Sigmoid colon (tissue), 7 donors: ENCODE measurements around the gene VGLL3. TPM values are rescaled to one million over a fixed set of nuclear protein-coding genes. Genes with fewer than 3 reads are reported as not detected.

Experiments used
- DNase-seq: peaks from one replicate; pipeline ENCODE4 v3.0.0-alpha.2; 2019
- H3K27ac ChIP-seq, 4 donors: fragments of 200-600 bp; sonication (generic); one replicate each; pipeline ENCODE4 v1.5.1; 2016 to 2019; ENCODE audit warnings: mild to moderate bottlenecking in 1 of 4
- H3K27me3 ChIP-seq, 3 donors: fragments of 200-600 bp; sonication (generic); one replicate each; pipeline ENCODE4 v1.5.1; 2019; ENCODE audit warnings: mild to moderate bottlenecking in 1 of 3
- H3K36me3 ChIP-seq, 4 donors: fragments of 200-600 bp; sonication (generic); one replicate each; pipeline ENCODE4 v1.5.1; 2016 to 2019
- H3K4me1 ChIP-seq, 4 donors: fragments of 200-600 bp; sonication (generic); one replicate each; pipeline ENCODE4 v1.5.1; 2017 to 2019
- H3K4me3 ChIP-seq, 4 donors: fragments of 200-600 bp; sonication (generic); one replicate each; pipeline ENCODE4 v1.5.1; 2017 to 2019; ENCODE audit warnings: mild to moderate bottlenecking in 2 of 4, moderate library complexity in 1 of 4
- H3K9me3 ChIP-seq, 4 donors: fragments of 200-600 bp in 3 of 4; sonication (generic) in 3 of 4; one replicate each; pipeline versions ENCODE4 v1.5.1 to v1.6.1; 2013 to 2019
- EP300 ChIP-seq, 4 donors: sonication (generic); formaldehyde crosslinking; IDR thresholded peaks; one replicate each; pipeline ENCODE4 v1.6.1; 2017; ENCODE audit warnings: antibody characterized with exemption in 4 of 4
- POLR2A ChIP-seq, 2 donors: fragments of 450-650 bp; IDR thresholded peaks; one replicate each; pipeline ENCODE4 v1.6.1; 2016; ENCODE audit warnings: antibody characterized with exemption in 2 of 2, mild to moderate bottlenecking in 2 of 2, moderate library complexity in 2 of 2
- POLR2AphosphoS5 ChIP-seq, 4 donors: sonication (generic); formaldehyde crosslinking; IDR thresholded peaks; one replicate each; pipeline ENCODE4 v1.6.1; 2017; ENCODE audit warnings: antibody characterized with exemption in 4 of 4
- WGBS, 2 donors: extraction: QIAGEN DNeasy Blood & Tissue Kit; methylation state at CpG; one replicate each; pipeline ENCODE4 v1.1.7; 2013; 5-methylcytosine and 5-hydroxymethylcytosine counted together
- intact Hi-C: fragments of 100-400 bp; cut with DNase I; formaldehyde crosslinking; loops from one replicate; pipeline ENCODE4 v1.15.1; 2023
- polyA plus RNA-seq, 3 donors: library from polyadenylated mRNA; stranded (reverse); fragments of 200-250 nt; gene quantifications; one replicate each; pipeline ENCODE4 v1.2.3, GENCODE V29; 2013
- total RNA-seq, 4 donors: library from RNA; depleted of rRNA; stranded (reverse); fragments of >200 nt; gene quantifications; one replicate each; pipeline ENCODE4 v1.1.0, GENCODE V29; 2016
- TF ChIP-seq, protein P1 (sequence below), 4 experiments: fragments of 450-650 bp in 3 of 4; fragments of 200-600 bp in 1 of 4; IDR thresholded peaks; one replicate each; pipeline ENCODE4 v1.5.1; 2016 to 2019; ENCODE audit warnings: antibody characterized with exemption in 4 of 4, mild to moderate bottlenecking in 3 of 4, moderate library complexity in 2 of 4
- donor health status: healthy with polysubstance abuse.
- donor health status: Bipolar disorder and iron deficiency.
- donor health status: healthy.

Gene VGLL3, protein sequence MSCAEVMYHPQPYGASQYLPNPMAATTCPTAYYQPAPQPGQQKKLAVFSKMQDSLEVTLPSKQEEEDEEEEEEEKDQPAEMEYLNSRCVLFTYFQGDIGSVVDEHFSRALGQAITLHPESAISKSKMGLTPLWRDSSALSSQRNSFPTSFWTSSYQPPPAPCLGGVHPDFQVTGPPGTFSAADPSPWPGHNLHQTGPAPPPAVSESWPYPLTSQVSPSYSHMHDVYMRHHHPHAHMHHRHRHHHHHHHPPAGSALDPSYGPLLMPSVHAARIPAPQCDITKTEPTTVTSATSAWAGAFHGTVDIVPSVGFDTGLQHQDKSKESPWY
- total RNA-seq: 10 to 100 TPM; 24.0 to 35.0 (median 31.6) TPM
- polyA plus RNA-seq: 1 to 10 TPM in 2 of 3 donors, under 1 TPM in 1; 0.23 to 4.8 (median 1.4) TPM

DNA sequence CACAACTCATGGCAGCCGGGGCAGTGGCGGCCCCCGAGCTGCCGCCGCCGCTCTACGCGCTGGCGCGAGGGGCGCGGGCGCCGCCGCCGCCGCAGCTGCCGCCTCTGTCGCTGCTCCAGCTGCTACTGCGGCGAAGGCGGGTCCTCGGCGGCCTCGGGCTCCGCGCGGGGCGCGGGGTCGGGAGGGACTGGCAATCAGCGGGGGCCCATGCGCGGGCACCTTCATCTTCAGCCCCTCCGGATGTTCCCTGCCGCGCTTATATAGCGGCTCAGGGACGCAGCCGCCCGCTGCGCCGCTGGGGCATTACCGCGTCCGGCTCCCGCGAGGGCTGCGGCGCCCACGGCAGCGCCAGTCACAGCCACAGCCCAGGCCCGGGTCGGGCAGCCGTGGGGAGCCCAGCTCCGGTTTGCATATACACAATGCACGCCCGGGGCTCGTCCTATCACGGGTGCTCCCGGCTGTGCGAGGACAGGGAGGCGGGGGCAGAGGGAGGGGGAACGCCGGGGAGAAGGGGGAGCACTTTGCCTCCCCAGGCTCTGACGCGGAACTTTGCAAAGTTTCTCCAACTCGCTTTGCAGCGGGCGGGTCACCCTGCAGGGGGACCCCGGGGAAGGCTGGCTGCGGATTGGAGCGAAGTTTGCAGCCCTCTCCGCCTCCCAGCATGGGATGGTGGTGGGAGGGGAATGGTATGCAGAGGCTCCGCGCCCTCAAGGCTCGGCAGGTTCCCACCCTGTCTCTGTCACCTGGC is at the start of gene VGLL3:
VGLL3 (minus strand) TSS at position 416 of the 748 bp plus-strand sequence; CDS start at position 10, 406 bp downstream.
- DNase-seq: peak; percentile 93
- intact Hi-C loops: loop anchor here (1.0 to 5.0 kb wide), 3 partner anchors 98 to 236 kb away; partner anchors contain the start of gene CHMP2B
- WGBS, 2 donors: 1% methylated on average over 77 of the region's 77 CpGs

DNA sequence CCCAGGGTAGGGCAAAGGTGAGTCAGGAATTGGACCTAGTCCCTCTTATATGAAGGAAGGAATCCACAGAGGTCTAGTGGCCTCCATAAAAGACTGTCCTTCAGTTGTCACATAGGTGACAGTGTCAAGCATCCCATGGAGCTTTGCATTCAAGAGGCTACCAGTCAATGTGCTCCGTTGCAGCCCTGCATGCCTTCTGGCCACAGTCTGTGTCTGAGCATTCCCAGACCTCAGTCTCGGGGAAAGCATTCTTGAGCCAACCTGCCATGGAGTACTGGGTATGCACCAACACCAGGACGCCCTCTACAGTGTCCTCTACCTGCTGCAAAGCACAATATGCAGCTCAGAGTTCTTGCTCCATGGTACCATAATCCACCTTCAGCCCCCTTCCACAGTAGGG is 46.7 kb upstream of the VGLL3 start:
- WGBS, 2 donors: 84 to 88% methylated on average over 3 of the region's 3 CpGs
- intact Hi-C loops: no loop called here
- Histone ChIP-seq H3K27ac (no peak overlapping the region), H3K4me1 (no peaks in the 10 kb centered on the region), H3K4me3 (no peak overlapping the region), H3K27me3 (no peaks in the 10 kb centered on the region), H3K36me3 (no peaks in the 10 kb centered on the region), H3K9me3 (no peaks in the 10 kb centered on the region)
- TF ChIP-seq, protein P1, sequence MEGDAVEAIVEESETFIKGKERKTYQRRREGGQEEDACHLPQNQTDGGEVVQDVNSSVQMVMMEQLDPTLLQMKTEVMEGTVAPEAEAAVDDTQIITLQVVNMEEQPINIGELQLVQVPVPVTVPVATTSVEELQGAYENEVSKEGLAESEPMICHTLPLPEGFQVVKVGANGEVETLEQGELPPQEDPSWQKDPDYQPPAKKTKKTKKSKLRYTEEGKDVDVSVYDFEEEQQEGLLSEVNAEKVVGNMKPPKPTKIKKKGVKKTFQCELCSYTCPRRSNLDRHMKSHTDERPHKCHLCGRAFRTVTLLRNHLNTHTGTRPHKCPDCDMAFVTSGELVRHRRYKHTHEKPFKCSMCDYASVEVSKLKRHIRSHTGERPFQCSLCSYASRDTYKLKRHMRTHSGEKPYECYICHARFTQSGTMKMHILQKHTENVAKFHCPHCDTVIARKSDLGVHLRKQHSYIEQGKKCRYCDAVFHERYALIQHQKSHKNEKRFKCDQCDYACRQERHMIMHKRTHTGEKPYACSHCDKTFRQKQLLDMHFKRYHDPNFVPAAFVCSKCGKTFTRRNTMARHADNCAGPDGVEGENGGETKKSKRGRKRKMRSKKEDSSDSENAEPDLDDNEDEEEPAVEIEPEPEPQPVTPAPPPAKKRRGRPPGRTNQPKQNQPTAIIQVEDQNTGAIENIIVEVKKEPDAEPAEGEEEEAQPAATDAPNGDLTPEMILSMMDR (IDR thresholded peaks at IDR 0.05): no peak
- no peak for TF ChIP-seq POLR2A (IDR thresholded peaks at IDR 0.05)
- TF ChIP-seq EP300 (IDR thresholded peaks at IDR 0.05): no peak
- TF ChIP-seq POLR2AphosphoS5 (IDR thresholded peaks at IDR 0.05): no peak
- no peak for DNase-seq

More for the DNA sequence above, at the start of gene VGLL3:
- Histone ChIP-seq H3K4me1 (peaks cover 0 to 39% (median 22%) of the 10 kb centered on the region in 4 donors), H3K4me3 (peak within 1 kb of the TSS; percentile 76 to 84 (median 80)), H3K27me3 (no peaks in the 10 kb centered on the region), H3K9me3 (no peaks in the 10 kb centered on the region), H3K36me3 (no peaks in the 10 kb centered on the region), H3K27ac (peak within 1 kb of the TSS; percentile 85 to 98 (median 92))
- no peak for TF ChIP-seq EP300 (IDR thresholded peaks at IDR 0.05)
- TF ChIP-seq, protein P1 (IDR thresholded peaks at IDR 0.05): peak in 1 of 4 experiments; percentile 23
- peak; percentile 66 to 89 (median 85) for TF ChIP-seq POLR2AphosphoS5 (IDR thresholded peaks at IDR 0.05)
- TF ChIP-seq POLR2A (IDR thresholded peaks at IDR 0.05): peak; percentile 23 to 49

DNA sequence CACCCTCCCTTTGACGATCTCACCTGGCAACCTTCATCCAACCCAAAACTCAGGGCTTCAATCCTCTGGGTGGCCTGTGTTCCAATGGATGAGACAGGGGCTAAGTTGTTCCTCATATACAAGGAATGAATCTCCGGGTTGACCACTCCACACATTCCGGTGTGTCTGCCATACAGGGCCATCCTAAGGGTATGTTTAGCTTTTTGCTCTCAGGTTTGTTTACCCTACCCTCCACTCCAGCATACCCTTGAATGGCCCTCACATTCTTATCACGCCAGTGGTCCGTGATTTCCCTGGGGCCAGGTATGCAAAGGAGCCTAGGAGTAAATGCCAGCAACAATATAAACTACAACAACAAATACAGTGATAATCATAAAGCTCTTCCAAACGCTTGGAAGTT is 45.7 kb upstream of the VGLL3 start:
- no peaks in the 10 kb centered on the region for H3K36me3 ChIP-seq
- H3K4me3 ChIP-seq: no peak overlapping the region
- H3K27ac ChIP-seq: no peak overlapping the region
- WGBS, 2 donors: 91% methylated on average over 6 of the region's 6 CpGs
- H3K4me1 ChIP-seq: no peaks in the 10 kb centered on the region
- intact Hi-C loops: no loop called here
- no peak for DNase-seq
- H3K9me3 ChIP-seq: no peaks in the 10 kb centered on the region
- TF ChIP-seq, protein P1 (IDR thresholded peaks at IDR 0.05): no peak
- TF ChIP-seq POLR2AphosphoS5 (IDR thresholded peaks at IDR 0.05) (no peak), EP300 (IDR thresholded peaks at IDR 0.05) (no peak), POLR2A (IDR thresholded peaks at IDR 0.05) (no peak)
- no peaks in the 10 kb centered on the region for H3K27me3 ChIP-seq

DNA sequence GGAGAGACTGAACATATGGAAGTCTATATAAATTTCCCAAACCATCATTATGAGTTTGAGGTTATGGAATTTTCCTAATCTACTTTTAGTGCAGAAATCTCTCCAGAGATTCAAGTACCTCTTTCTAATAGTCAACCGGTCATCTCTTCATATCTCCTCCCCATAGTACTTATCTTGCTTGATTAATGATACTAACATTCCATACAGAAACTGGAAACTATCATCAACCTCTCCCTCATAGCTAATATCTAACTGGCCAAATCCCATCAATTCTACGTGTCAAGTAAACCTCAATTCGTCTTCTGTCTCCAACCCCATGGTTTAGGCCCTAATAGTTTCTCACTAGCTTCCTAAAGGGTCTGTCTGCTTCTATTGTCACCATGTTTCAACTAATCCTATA is 44.4 kb upstream of the VGLL3 start:
- TF ChIP-seq POLR2A (IDR thresholded peaks at IDR 0.05) (no peak), EP300 (IDR thresholded peaks at IDR 0.05) (no peak), POLR2AphosphoS5 (IDR thresholded peaks at IDR 0.05) (no peak)
- TF ChIP-seq, protein P1 (IDR thresholded peaks at IDR 0.05): no peak
- WGBS, 2 donors: 84 to 89% methylated on average over 3 of the region's 3 CpGs

More for the DNA sequence above, 44.4 kb upstream of the VGLL3 start:
- DNase-seq: no peak
- no peaks in the 10 kb centered on the region for H3K4me1 ChIP-seq
- H3K4me3 ChIP-seq: no peak overlapping the region
- intact Hi-C loops: no loop called here
- H3K9me3 ChIP-seq: no peaks in the 10 kb centered on the region
- H3K36me3 ChIP-seq: no peaks in the 10 kb centered on the region
- no peaks in the 10 kb centered on the region for H3K27me3 ChIP-seq
- no peak overlapping the region for H3K27ac ChIP-seq
